Neuron (in vitro differentiated cells): ENCODE data around the gene ACTA2.
A peak's percentile ranks its signal among the peaks of the same experiment; 100 is the strongest.

ENCODE experiments used
- H2AFZ ChIP-seq: one replicate; pipeline ENCODE4 v1.6.1; 2013; ENCODE audit warnings: low read depth, mild to moderate bottlenecking, inconsistent platforms, low read length, moderate library complexity
- H3K27me3 ChIP-seq: one replicate; pipeline ENCODE4 v1.6.1; 2013; ENCODE audit warnings: low read length; ENCODE audit not compliant: insufficient read depth
- H3K36me3 ChIP-seq: one replicate; pipeline ENCODE4 v1.6.1; 2013; ENCODE audit warnings: low read length; ENCODE audit not compliant: insufficient read depth
- H3K4me1 ChIP-seq: one replicate; pipeline ENCODE4 v1.6.1; 2013; ENCODE audit warnings: low read length; ENCODE audit not compliant: insufficient read depth
- H3K4me3 ChIP-seq: 2 replicates; pipeline ENCODE4 v1.5.1; 2013; ENCODE audit warnings: mild to moderate bottlenecking, low read length, moderate library complexity
- H3K9me3 ChIP-seq: one replicate; pipeline ENCODE4 v1.6.1; 2013; ENCODE audit warnings: low read length

Gene ACTA2

GRCh38 chr10:88952647-88953111 is at the start of gene ACTA2:
TSS of gene ACTA2 (minus strand) at chr10:88952773. CDS start at chr10:88948930, 3,843 bp downstream.
- H3K27me3 ChIP-seq, result no peaks in the 10 kb centered on the region
- no peak within 1 kb of the TSS for H3K4me3 ChIP-seq
- no peaks in the 10 kb centered on the region for H3K9me3 ChIP-seq
- peaks cover 8% of the 10 kb centered on the region for H3K4me1 ChIP-seq
- no peaks in the 10 kb centered on the region for H3K36me3 ChIP-seq
- H2AFZ ChIP-seq, result peak within 1 kb of the TSS; percentile 33

- Histone ChIP-seq H3K9me3 (no peaks in the 10 kb centered on the region), H3K36me3 (no peaks in the 10 kb centered on the region), H2AFZ (no peak overlapping the region), H3K4me1 (peaks cover 45% of the 10 kb centered on the region), H3K27me3 (no peaks in the 10 kb centered on the region), H3K4me3 (no peak overlapping the region)
These were observed 49.1 kb upstream of the ACTA2 start for GRCh38 chr10:89001729-89002072.

- no peak overlapping the region for H3K4me3 ChIP-seq
- no peaks in the 10 kb centered on the region for H3K36me3 ChIP-seq
- H2AFZ ChIP-seq, result no peak overlapping the region
- H3K9me3 ChIP-seq, result no peaks in the 10 kb centered on the region
- peaks cover 45% of the 10 kb centered on the region for H3K4me1 ChIP-seq
- H3K27me3 ChIP-seq, result no peaks in the 10 kb centered on the region
These were observed 48.6 kb upstream of the ACTA2 start for GRCh38 chr10:89001024-89001728.

GRCh38 chr10:88999625-89000024 is 47.1 kb upstream of the ACTA2 start:
- no peak overlapping the region for H2AFZ ChIP-seq
- H3K27me3 ChIP-seq, result no peaks in the 10 kb centered on the region
- H3K4me3 ChIP-seq, result no peak overlapping the region
- H3K36me3 ChIP-seq, result no peaks in the 10 kb centered on the region
- H3K9me3 ChIP-seq, result no peaks in the 10 kb centered on the region
- H3K4me1 ChIP-seq, result peaks cover 45% of the 10 kb centered on the region

- H3K27me3 ChIP-seq, result no peaks in the 10 kb centered on the region
- no peak overlapping the region for H3K4me3 ChIP-seq
- H2AFZ ChIP-seq, result no peak overlapping the region
- H3K36me3 ChIP-seq, result no peaks in the 10 kb centered on the region
- peaks cover 40% of the 10 kb centered on the region for H3K4me1 ChIP-seq
- no peaks in the 10 kb centered on the region for H3K9me3 ChIP-seq
These were observed 44.4 kb upstream of the ACTA2 start for GRCh38 chr10:88996927-88997326.

- Histone ChIP-seq H2AFZ (no peak overlapping the region), H3K27me3 (no peaks in the 10 kb centered on the region), H3K36me3 (no peaks in the 10 kb centered on the region), H3K4me1 (peaks cover 27% of the 10 kb centered on the region), H3K9me3 (no peaks in the 10 kb centered on the region), H3K4me3 (no peak overlapping the region)
These were observed 42.7 kb upstream of the ACTA2 start for GRCh38 chr10:88995156-88995876.

- Histone ChIP-seq H2AFZ (no peak overlapping the region), H3K4me3 (no peak overlapping the region), H3K36me3 (no peaks in the 10 kb centered on the region), H3K9me3 (no peaks in the 10 kb centered on the region), H3K4me1 (peaks cover 17% of the 10 kb centered on the region), H3K27me3 (no peaks in the 10 kb centered on the region)
These were observed 41.4 kb upstream of the ACTA2 start for GRCh38 chr10:88994019-88994418.

- H3K36me3 ChIP-seq, result no peaks in the 10 kb centered on the region
- no peak overlapping the region for H3K4me3 ChIP-seq
- H3K9me3 ChIP-seq, result no peaks in the 10 kb centered on the region
- H2AFZ ChIP-seq, result no peak overlapping the region
- H3K4me1 ChIP-seq, result peaks cover 17% of the 10 kb centered on the region
- H3K27me3 ChIP-seq, result no peaks in the 10 kb centered on the region
These were observed 40.5 kb upstream of the ACTA2 start for GRCh38 chr10:88992921-88993524.

- H3K36me3 ChIP-seq, result no peaks in the 10 kb centered on the region
- H3K4me1 ChIP-seq, result peaks cover 17% of the 10 kb centered on the region
- H2AFZ ChIP-seq, result peak overlapping the region; percentile 71
- H3K9me3 ChIP-seq, result no peaks in the 10 kb centered on the region
- H3K27me3 ChIP-seq, result no peaks in the 10 kb centered on the region
- H3K4me3 ChIP-seq, result peak overlapping the region; percentile 71
These were observed 39.3 kb upstream of the ACTA2 start for GRCh38 chr10:88991899-88992320.

- Histone ChIP-seq H3K4me1 (peaks cover 17% of the 10 kb centered on the region), H3K4me3 (peak overlapping the region; percentile 71), H3K36me3 (no peaks in the 10 kb centered on the region), H2AFZ (peak overlapping the region; percentile 71), H3K27me3 (no peaks in the 10 kb centered on the region), H3K9me3 (no peaks in the 10 kb centered on the region)
These were observed 38.8 kb upstream of the ACTA2 start for GRCh38 chr10:88991161-88991898.

GRCh38 chr10:88990384-88991160 is 38.0 kb upstream of the ACTA2 start, which contains the start of gene FAS:
TSS of gene FAS (plus strand) at chr10:88990798. CDS start at chr10:88990877, 79 bp downstream.
- Histone ChIP-seq H3K4me1 (peaks cover 17% of the 10 kb centered on the region), H3K4me3 (peak within 1 kb of the TSS; percentile 71), H3K27me3 (no peaks in the 10 kb centered on the region), H2AFZ (peak within 1 kb of the TSS; percentile 71), H3K9me3 (no peaks in the 10 kb centered on the region), H3K36me3 (no peaks in the 10 kb centered on the region)

GRCh38 chr10:88989824-88990383 is 37.3 kb upstream of the ACTA2 start:
- Histone ChIP-seq H3K36me3 (no peaks in the 10 kb centered on the region), H3K4me1 (peaks cover 17% of the 10 kb centered on the region), H2AFZ (peak overlapping the region; percentile 71), H3K9me3 (no peaks in the 10 kb centered on the region), H3K4me3 (peak overlapping the region; percentile 71), H3K27me3 (no peaks in the 10 kb centered on the region)
